Ovary (tissue), 9 donors: ENCODE results near the gene HOXA13. TPM values are rescaled to one million over a fixed set of nuclear protein-coding genes. Genes with fewer than 3 reads are reported as not detected.

ENCODE experiments used
- DNase-seq, 5 donors: peaks; one replicate each; pipeline ENCODE4 v3.0.0-alpha.2; 2019 to 2020
- H3K27ac ChIP-seq, 2 donors: fragments of 200-600 bp; one replicate each; pipeline versions ENCODE4 v1.5.1 to v1.8.0; 2019 to 2022
- H3K27me3 ChIP-seq: fragments of 200-600 bp; one replicate; pipeline ENCODE4 v1.8.0; 2022
- H3K36me3 ChIP-seq: fragments of 200-600 bp; sonication (generic); one replicate; pipeline ENCODE4 v1.5.1; 2019
- H3K4me1 ChIP-seq: one replicate; pipeline ENCODE4 v1.8.1; 2013; ENCODE audit warnings: mild to moderate bottlenecking, moderate library complexity; ENCODE audit not compliant: insufficient read depth
- H3K4me3 ChIP-seq: fragments of 200-600 bp; sonication (generic); one replicate; pipeline ENCODE4 v1.5.1; 2017
- H3K9me3 ChIP-seq, 2 donors: fragments of 200-600 bp in 1 of 2; sonication (generic) in 1 of 2; one replicate each; pipeline versions ENCODE4 v1.5.1 to v1.8.1; 2013 to 2019; ENCODE audit warnings: mild to moderate bottlenecking in 1 of 2, moderate library complexity in 1 of 2
- CTCF ChIP-seq, 3 donors: fragments of 450-650 bp in 2 of 3; fragments of 200-600 bp in 1 of 3; IDR thresholded peaks; one replicate each; pipeline versions ENCODE4 v1.5.1 to v1.8.0; 2016 to 2022; ENCODE audit warnings: antibody characterized with exemption in 3 of 3, mild to moderate bottlenecking in 1 of 3
- EP300 ChIP-seq: sonication (generic); formaldehyde crosslinking; IDR thresholded peaks from one replicate; pipeline ENCODE4 v1.6.1; 2017; ENCODE audit warnings: antibody characterized with exemption
- POLR2A ChIP-seq: fragments of 450-650 bp; IDR thresholded peaks from one replicate; pipeline ENCODE4 v1.6.1; 2017; ENCODE audit warnings: antibody characterized with exemption, mild to moderate bottlenecking, moderate library complexity
- WGBS, 3 donors: extraction: QIAGEN DNeasy Blood & Tissue Kit in 1 of 3; methylation state at CpG; one replicate each; pipeline versions ENCODE4 v1.1.5 to v1.1.7; 2013 to 2017; 5-methylcytosine and 5-hydroxymethylcytosine counted together
- intact Hi-C, 4 donors: fragments of 100-400 bp; cut with DNase I; formaldehyde crosslinking; loops; one replicate each; pipeline versions ENCODE4 v1.11.0 to v1.15.1; 2022 to 2023
- polyA plus RNA-seq, 2 donors: library from polyadenylated mRNA; stranded (reverse); fragments of 200-250 nt in 1 of 2; fragments of 350-450 nt in 1 of 2; fragmentation: Illumina TruSeq in 1 of 2; extraction: RNeasy Lipid Tissue Mini Kit (QIAGEN cat#74804) in 1 of 2; gene quantifications; one replicate each; pipeline ENCODE4 v1.2.3, GENCODE V29; 2013 to 2014
- total RNA-seq, 7 donors: library from RNA; depleted of rRNA in 2 of 7; stranded (reverse); fragments of >200 nt in 2 of 7; fragmentation: NEBNext Ultra II Directional in 3 of 7; extraction: Animal tissue kit (Norgen Biotek cat#: 25700) in 3 of 7; gene quantifications; one replicate each; pipeline versions ENCODE4 v1.1.0 to v1.2.4, GENCODE V29; 2016 to 2023
- donor health status: DM: no; HTN: no; CAD: no; lungs with moderate emphysema.
- donor health status: DM: no; HTN: no; CAD: no.
- donor health status: Bipolar disorder and iron deficiency.
- donor health status: DM: yes; HTN: yes; CAD: no.
- donor health status: DM: no; HTN: no; CAD: no.
- donor health status: DM: yes; HTN: yes; CAD: no.

The HOXA13 gene
- total and polyA plus RNA-seq, 9 donors = 0.07 TPM; not detected in 8

- WGBS, 3 donors = 8 to 14% (median 8%) methylated on average over 44 to 47 of the region's 47 CpGs
- no peaks in the 10 kb centered on the region for H3K9me3 ChIP-seq
- intact Hi-C loops = loop anchor here (5.0 to 10.0 kb wide), 5 partner anchors 790 to 1280 kb away; no protein-coding TSS in a partner anchor
- H3K36me3 ChIP-seq = no peaks in the 10 kb centered on the region
- H3K27ac ChIP-seq = no peak overlapping the region
- H3K27me3 ChIP-seq = peaks cover 11% of the 10 kb centered on the region
- H3K4me3 ChIP-seq = peak overlapping the region; percentile 53
- DNase-seq = no peak
- peaks cover 2% of the 10 kb centered on the region for H3K4me1 ChIP-seq
- TF ChIP-seq EP300 (no peak), POLR2A (no peak), CTCF (IDR thresholded peaks at IDR 0.05) (no peak)
Measured at GRCh38 chr7:27164367-27165088, 35.4 kb downstream of the HOXA13 start.

- WGBS, 3 donors = 49 to 59% (median 54%) methylated on average over 12 of the region's 12 CpGs
- peaks cover 2% of the 10 kb centered on the region for H3K4me1 ChIP-seq
- no peak for DNase-seq
- H3K9me3 ChIP-seq = no peaks in the 10 kb centered on the region
- H3K36me3 ChIP-seq = no peaks in the 10 kb centered on the region
- intact Hi-C loops = loop anchor here in 3 of 4 donors (5.0 to 10.0 kb wide), 4 partner anchors 789 to 1279 kb away; no protein-coding TSS in a partner anchor
- H3K4me3 ChIP-seq = peak overlapping the region; percentile 53
- TF ChIP-seq POLR2A (no peak), EP300 (no peak), CTCF (IDR thresholded peaks at IDR 0.05) (no peak)
- H3K27me3 ChIP-seq = peaks cover 11% of the 10 kb centered on the region
- H3K27ac ChIP-seq = no peak overlapping the region
Measured at GRCh38 chr7:27164045-27164366, 35.9 kb downstream of the HOXA13 start.

- Histone ChIP-seq H3K27ac (no peak overlapping the region), H3K4me1 (peaks cover 2% of the 10 kb centered on the region), H3K9me3 (no peaks in the 10 kb centered on the region), H3K4me3 (peak overlapping the region; percentile 53), H3K27me3 (peaks cover 11% of the 10 kb centered on the region), H3K36me3 (no peaks in the 10 kb centered on the region)
- 72 to 82% (median 81%) methylated on average over 24 of the region's 24 CpGs for WGBS, 3 donors
- intact Hi-C loops = loop anchor here in 3 of 4 donors (5.0 to 10.0 kb wide), 4 partner anchors 789 to 1279 kb away; no protein-coding TSS in a partner anchor
- TF ChIP-seq POLR2A (no peak), EP300 (no peak), CTCF (IDR thresholded peaks at IDR 0.05) (no peak)
- DNase-seq = peak in 2 of 5 donors; percentile 8 to 23
Measured at GRCh38 chr7:27163288-27164044, 36.4 kb downstream of the HOXA13 start.

- no peak overlapping the region for H3K27ac ChIP-seq
- peaks cover 9% of the 10 kb centered on the region for H3K27me3 ChIP-seq
- intact Hi-C loops = loop anchor here in 3 of 4 donors (5.0 to 10.0 kb wide), 4 partner anchors 788 to 1278 kb away; no protein-coding TSS in a partner anchor
- DNase-seq = no peak
- H3K4me3 ChIP-seq = peak overlapping the region; percentile 53
- no peaks in the 10 kb centered on the region for H3K9me3 ChIP-seq
- H3K36me3 ChIP-seq = no peaks in the 10 kb centered on the region
- WGBS, 3 donors = 84 to 90% (median 88%) methylated on average over 7 of the region's 7 CpGs
- H3K4me1 ChIP-seq = peaks cover 2% of the 10 kb centered on the region
- no peak for TF ChIP-seq CTCF (IDR thresholded peaks at IDR 0.05)
- TF ChIP-seq EP300 = no peak
- TF ChIP-seq POLR2A = no peak
Measured at GRCh38 chr7:27162561-27163287, 37.2 kb downstream of the HOXA13 start.
